Measurements from ENCODE around the gene PARVG.

PARVG gene

GRCh38 chr22:44181033-44181911 is 547 bp downstream of the PARVG start:
- DNase-seq (ENCODE audit: low spot score): peak; percentile 72

GRCh38 chr22:44181912-44182587 is 1.3 kb downstream of the PARVG start:
- DNase-seq (ENCODE audit: low spot score): no peak

- DNase-seq (ENCODE audit: low spot score): peak; percentile 49
Measured at GRCh38 chr22:44182588-44183286, 2.0 kb downstream of the PARVG start.

DNA sequence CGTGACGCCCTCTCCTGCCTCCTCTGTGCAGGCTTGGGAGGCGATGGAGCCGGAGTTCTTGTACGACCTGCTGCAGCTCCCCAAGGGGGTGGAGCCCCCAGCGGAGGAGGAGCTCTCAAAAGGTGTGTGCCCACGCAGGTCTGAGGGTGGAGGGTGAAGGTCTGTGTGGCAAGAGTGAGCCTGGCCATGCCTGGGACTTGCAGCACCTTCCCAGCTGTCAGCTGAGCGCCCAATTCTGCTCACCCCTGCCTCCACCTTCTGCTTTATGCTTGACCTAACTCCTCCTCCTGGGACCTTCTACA is 2.5 kb downstream of the PARVG start:
- DNase-seq (ENCODE audit: low spot score): no peak

DNA sequence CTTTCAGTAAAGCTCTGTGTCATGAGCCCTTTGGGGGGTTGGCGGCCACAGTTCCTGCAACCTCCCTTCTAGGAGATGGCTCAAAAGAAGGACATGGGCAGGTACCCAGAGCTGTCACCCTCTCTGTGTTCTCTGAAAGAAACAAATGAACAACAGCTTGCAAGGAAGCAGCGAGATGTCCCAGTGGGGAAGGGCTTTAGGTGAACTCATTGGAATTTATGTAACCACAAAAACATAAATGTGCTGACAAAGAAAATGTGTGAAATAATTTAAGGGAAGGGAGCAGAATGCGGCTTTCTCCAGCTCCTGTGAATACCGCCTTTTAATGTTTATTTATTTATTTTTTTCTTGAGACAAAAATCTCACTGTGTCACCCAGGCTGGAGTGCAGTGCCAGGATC is 3.3 kb downstream of the PARVG start:
- DNase-seq (ENCODE audit: low spot score): no peak

DNA sequence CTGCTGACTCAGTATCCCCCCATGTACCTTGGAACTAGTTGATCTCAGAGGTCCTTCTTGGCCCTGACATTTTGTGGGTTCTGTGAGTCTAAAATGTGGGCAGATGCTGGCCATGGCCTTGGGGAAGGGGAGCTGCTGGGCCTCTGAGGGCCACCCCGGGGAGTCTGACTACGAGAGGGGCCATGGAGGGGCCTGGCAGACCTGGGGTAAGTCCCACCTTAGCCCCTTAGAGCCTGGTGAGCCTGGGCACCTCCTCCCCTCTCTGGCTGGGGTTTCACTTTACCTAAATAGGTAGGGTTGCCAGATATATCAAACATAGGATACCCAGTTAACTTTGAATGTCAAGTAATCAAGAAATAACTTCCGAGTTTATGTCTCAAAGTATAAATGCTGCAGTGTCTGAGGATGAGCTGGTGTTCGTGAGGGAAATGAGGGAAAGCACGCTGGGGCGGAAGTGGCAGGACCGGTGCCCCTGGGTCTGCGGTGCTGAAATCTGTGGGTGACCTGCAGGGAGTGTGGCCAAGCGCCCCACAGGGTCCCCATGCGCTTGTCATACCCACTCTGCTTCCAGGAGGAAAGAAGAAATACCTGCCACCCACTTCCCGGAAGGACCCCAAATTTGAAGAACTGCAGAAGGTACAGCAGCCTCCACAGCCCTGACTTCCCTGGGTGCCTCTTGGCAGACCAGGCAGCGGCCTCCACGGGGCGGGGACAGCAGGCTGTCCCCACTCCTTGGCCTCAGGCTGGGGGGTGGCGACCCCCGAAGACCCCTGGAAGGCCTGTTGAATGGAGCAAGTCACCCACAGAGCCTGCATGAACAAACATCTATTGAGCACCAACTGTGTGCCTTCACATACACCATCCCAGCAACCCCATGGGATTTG is 4.8 kb downstream of the PARVG start:
- DNase-seq (ENCODE audit: low spot score): no peak

DNA sequence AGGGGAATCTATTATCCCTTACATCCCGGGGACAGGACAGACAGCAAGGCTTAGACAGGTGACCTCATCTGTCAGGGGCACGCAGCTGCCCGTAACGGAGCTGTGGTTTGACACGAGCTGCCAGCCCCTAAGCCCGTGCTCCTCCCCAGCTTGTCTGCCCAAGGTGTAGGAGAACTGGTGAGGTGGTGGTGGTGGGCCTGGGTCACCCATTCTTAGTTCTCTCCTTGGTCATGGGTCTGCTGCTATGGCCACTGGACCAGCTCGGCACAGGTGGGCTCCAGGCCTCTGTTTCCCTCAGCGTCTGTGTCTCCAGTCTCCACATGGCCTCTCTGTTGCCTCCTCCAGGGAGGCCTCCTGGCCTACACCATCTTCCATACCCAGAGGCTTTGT is 5.4 kb downstream of the PARVG start:
- no peak for DNase-seq (ENCODE audit: low spot score)

DNA sequence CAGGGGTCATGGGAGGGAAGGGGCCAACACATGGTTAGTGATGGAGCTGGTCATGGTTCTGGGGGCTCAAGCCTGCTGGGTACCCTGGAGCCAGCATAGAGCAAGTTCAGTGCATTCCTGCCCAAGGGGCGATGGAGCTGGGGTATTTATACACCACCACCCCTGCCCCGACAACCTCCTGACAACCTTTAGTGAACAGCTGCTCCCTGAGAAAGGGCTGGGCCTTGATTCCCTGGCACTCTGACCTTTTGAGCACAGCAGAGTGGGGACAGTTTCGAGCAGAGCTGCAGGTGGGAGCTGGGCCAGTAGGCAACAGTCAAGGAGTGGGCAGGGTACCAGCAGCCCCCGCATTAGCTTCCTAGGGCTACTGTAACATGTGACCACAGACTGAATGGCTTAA is 6.0 kb downstream of the PARVG start:
- DNase-seq (ENCODE audit: low spot score): no peak

DNA sequence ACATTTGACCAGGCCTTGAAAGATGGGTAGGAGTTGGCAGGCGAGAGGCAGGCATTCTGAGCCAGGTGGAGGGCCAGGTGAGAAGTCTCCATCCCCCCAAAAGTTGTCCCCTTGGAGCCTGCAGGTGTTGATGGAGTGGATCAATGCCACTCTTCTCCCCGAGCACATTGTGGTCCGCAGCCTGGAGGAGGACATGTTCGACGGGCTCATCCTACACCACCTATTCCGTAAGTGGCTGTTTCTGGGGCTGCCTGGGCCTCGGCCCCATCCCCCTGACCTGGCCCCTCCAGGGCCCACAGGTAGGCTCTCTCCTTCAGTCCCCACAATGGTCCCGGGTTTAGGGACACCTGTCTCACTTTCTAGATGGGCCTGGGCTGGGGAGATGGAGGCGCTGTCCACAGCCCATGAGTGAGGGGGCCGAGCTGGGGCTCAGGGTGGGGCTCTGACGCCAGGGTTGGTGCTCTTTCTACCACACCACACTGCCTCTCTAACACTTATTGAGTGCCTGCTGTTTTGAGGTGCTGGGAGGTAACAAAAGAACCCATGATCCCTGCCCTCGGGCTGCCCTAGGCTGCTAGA is 7.0 kb downstream of the PARVG start:
- no peak for DNase-seq (ENCODE audit: low spot score)

GRCh38 chr22:44188316-44188715 is 7.6 kb downstream of the PARVG start:
- DNase-seq (ENCODE audit: low spot score): no peak

- no peak for DNase-seq (ENCODE audit: low spot score)
Measured at GRCh38 chr22:44188986-44189630, 8.4 kb downstream of the PARVG start.

GRCh38 chr22:44190381-44190976 is 9.8 kb downstream of the PARVG start:
- DNase-seq (ENCODE audit: low spot score): no peak

DNA sequence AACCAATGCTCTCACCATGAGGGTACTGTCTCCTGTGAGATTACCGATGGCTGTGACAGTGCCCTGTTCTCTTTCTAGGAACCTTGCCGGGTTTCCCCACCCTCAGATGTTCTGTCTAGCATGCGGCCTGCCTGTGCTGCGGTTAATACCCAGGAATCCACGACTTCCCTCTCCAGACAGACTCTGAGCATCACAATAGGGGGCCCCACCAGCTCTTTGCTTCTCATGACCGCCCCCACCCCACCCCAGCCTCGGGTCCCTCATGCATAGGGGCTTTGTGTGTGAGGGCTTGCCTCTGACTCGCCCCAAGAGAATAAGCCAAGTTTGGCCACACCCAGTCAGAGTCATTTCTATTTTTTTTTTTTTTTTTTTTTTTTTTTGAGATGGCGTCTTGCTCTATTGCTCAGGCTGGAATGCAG is 10.3 kb downstream of the PARVG start:
- DNase-seq (ENCODE audit: low spot score): peak; percentile 57

- peak; percentile 12 for DNase-seq (ENCODE audit: low spot score)
Measured at GRCh38 chr22:44192098-44192815, 11.5 kb downstream of the PARVG start.

GRCh38 chr22:44192816-44193534 is 12.2 kb downstream of the PARVG start:
- no peak for DNase-seq (ENCODE audit: low spot score)

DNA sequence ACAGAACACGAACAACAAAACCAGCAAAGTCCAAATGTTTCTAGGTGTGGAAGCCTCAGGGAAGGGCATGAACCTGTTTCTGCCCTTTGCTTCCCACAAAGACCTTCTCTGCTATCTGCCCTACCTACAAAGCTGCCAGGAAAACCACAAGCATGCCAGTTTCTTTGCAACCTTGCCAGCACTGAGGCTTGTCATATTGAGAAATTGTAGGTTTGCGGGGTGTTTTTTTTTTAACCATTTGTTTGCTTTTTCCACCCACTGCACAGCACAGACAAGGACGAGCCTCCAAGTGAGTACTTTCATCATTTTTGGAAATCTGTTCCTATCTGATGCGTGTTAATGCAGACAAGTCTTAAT is 12.8 kb downstream of the PARVG start:
- DNase-seq (ENCODE audit: low spot score): peak; percentile 11

GRCh38 chr22:44194569-44194968 is 13.8 kb downstream of the PARVG start:
- DNase-seq (ENCODE audit: low spot score): no peak

DNA sequence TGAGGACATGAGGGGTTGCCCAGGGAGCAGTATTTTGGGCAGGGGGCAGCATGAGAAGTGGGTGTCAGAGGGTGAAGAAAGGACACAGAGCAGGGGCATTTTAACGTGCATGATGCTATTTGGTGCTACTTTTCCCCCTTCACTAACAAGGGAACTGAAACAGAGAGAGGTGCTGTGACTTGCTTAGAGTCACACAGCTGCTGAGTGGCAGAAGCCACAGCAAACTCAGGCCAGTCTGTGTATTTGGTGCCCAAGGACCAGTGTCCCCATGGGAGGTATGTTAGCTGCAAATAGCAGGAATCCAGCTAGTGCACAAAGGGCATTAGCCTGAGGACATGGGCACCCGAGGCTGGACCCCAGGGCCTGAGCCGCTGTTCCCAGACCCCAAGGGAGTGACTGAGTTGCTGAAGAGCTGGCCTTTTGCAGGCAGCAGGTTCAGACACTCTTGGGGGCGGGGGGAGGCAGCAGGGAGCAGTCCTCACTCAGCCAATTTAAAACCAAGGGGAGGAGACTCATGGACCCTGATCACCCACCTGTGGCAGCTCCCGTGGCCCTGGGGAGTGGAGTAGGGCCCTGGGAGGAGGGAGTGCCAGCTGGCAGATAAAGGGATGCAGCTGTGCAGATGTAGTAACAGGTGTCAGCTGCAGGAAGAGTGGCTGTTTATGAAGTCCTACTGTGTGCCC is 14.6 kb downstream of the PARVG start:
- DNase-seq (ENCODE audit: low spot score): no peak

DNA sequence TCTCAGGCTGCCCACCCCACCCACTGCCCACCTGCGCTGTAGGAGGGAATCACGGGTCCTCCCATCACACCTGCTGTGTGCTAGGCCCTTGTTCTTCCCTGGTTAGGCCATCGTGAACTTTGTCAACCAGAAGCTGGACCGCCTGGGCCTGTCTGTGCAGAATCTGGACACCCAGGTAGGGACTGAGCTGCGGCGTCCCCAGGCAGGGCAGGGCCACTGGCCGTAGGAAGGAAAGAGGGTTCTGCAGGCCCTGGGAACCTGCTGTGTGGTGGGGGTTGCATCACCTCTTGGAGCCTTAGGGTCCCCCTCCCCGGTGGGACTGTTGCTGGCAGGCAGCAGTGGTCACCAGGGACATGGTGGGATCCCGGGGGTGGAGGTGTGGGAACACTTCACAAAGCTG is 15.5 kb downstream of the PARVG start:
- DNase-seq (ENCODE audit: low spot score): no peak
